K562 (cell line): ENCODE results near the gene EIPR1. TPM values are rescaled to one million over a fixed set of nuclear protein-coding genes. Genes with fewer than 3 reads are reported as not detected.

Experiments used
- ARNT ChIP-seq, 2 experiments: fragments of 450-650 bp; IDR thresholded peaks; 2 replicates each; pipeline ENCODE4 v1.6.1; 2016; ENCODE audit warnings: mild to moderate bottlenecking in 1 of 2
- CBFB ChIP-seq: sonication (generic); formaldehyde crosslinking; IDR thresholded peaks from 2 replicates; pipeline ENCODE4 v1.4.0; 2020; ENCODE audit warnings: mild to moderate bottlenecking, missing genetic modification reagents
- ELF4 ChIP-seq: fragments of 450-650 bp; formaldehyde crosslinking; IDR thresholded peaks from 2 replicates; pipeline ENCODE4 v1.4.0; 2022; ENCODE audit warnings: missing genetic modification characterization
- MYC ChIP-seq, 2 experiments: fragments of 250-450 bp in 1 of 2; sonication (Bioruptor Pico) in 1 of 2; IDR thresholded peaks; 2 replicates each; pipeline versions ENCODE4 v1.5.1 to v1.6.1; 2012 to 2021; ENCODE audit warnings: low read depth in 2 of 2, borderline replicate concordance in 1 of 2, improper control_type of control experiment in 1 of 2, low read length in 1 of 2, mild to moderate bottlenecking in 1 of 2, moderate library complexity in 1 of 2
- MYNN ChIP-seq, 2 experiments: sonication (generic); formaldehyde crosslinking in 1 of 2; IDR thresholded peaks; 2 replicates each; pipeline versions ENCODE4 v1.5.0 to v1.6.1; 2016 to 2020; ENCODE audit warnings: antibody characterized with exemption in 1 of 2, missing genetic modification reagents in 1 of 2
- NUFIP1 ChIP-seq: fragments of 450-650 bp; IDR thresholded peaks from 2 replicates; pipeline ENCODE4 v1.6.1; 2018; ENCODE audit not compliant: partially characterized antibody
- PHF21A ChIP-seq: fragments of 450-650 bp; IDR thresholded peaks from 2 replicates; pipeline ENCODE4 v1.6.1; 2017; ENCODE audit warnings: low read depth, borderline replicate concordance
- PHTF2 ChIP-seq: fragments of 250-450 bp; sonication (Bioruptor Pico); IDR thresholded peaks from 2 replicates; pipeline ENCODE4 v1.5.0; 2021; ENCODE audit warnings: mild to moderate bottlenecking
- RHOXF2B ChIP-seq: fragments of 250-450 bp; sonication (Bioruptor Pico); conservative IDR thresholded peaks from 2 replicates; pipeline ENCODE4 v1.5.1; 2021
- SAFB2 ChIP-seq: fragments of 200-400 bp; formaldehyde crosslinking; IDR thresholded peaks from 2 replicates; pipeline ENCODE4 v1.6.1; 2018; ENCODE audit warnings: borderline replicate concordance, low read length, low read depth, moderate library complexity; ENCODE audit not compliant: severe bottlenecking
- TCF7L2 ChIP-seq: fragments of 150-350 bp; IDR thresholded peaks from 2 replicates; pipeline ENCODE4 v1.6.1; 2016; ENCODE audit warnings: low read depth, mild to moderate bottlenecking, low read length, moderate library complexity
- ZBTB17 ChIP-seq: fragments of 450-650 bp; formaldehyde crosslinking; IDR thresholded peaks from 2 replicates; pipeline ENCODE4 v1.4.0; 2020; ENCODE audit warnings: mild to moderate bottlenecking
- ZNF12 ChIP-seq: sonication (generic); formaldehyde crosslinking; IDR thresholded peaks from 2 replicates; pipeline ENCODE4 v1.4.0; 2020; ENCODE audit warnings: mild to moderate bottlenecking, missing genetic modification reagents
- ZNF561 ChIP-seq: fragments of 450-650 bp; formaldehyde crosslinking; conservative IDR thresholded peaks from 2 replicates; pipeline ENCODE4 v1.4.0; 2020; ENCODE audit warnings: mild to moderate bottlenecking, moderate library complexity
- polyA plus RNA-seq, 8 experiments: library from polyadenylated mRNA; depleted of rRNA in 4 of 8; stranded (reverse) in 5 of 8; unstranded in 3 of 8; fragments of >200 nt; fragmentation: Nextera tagmentation in 2 of 8; fragmentation: Illumina TruSeq in 1 of 8; extraction: Ambion mirVana in 2 of 8; extraction: Trizol in 1 of 8; gene quantifications; 2 replicates each; pipeline versions ENCODE4 v1.2.1 to v1.2.3, GENCODE V29; 2011 to 2014; ENCODE audit warnings: inconsistent platforms in 1 of 8, missing spikeins in 1 of 8
- total RNA-seq, 7 experiments: library from RNA; depleted of rRNA in 6 of 7; stranded (reverse); fragments of >200 nt in 6 of 7; fragmentation: Illumina TruSeq in 2 of 7; extraction: Trizol in 2 of 7; gene quantifications; 2 replicates each; pipeline versions ENCODE4 v1.2.1 to v1.2.3, GENCODE V29; 2011 to 2021; ENCODE audit warnings: low replicate concordance in 1 of 7
- TF ChIP-seq, protein P1 (sequence below): fragments of 450-650 bp; formaldehyde crosslinking; conservative IDR thresholded peaks from 2 replicates; pipeline ENCODE4 v1.4.0; 2022; ENCODE audit warnings: mild to moderate bottlenecking, missing genetic modification characterization
- TF ChIP-seq, protein P2 (sequence below): sonication (generic); formaldehyde crosslinking; IDR thresholded peaks from 2 replicates; pipeline ENCODE4 v1.9.0; 2022; ENCODE audit warnings: mild to moderate bottlenecking, missing genetic modification reagents
- TF ChIP-seq, protein P3 (sequence below): fragments of 250-450 bp; sonication (Bioruptor Pico); IDR thresholded peaks from 2 replicates; pipeline ENCODE4 v1.8.0; 2021; ENCODE audit warnings: mild to moderate bottlenecking, moderate library complexity
- TF ChIP-seq, protein P4 (sequence below): sonication (generic); formaldehyde crosslinking; IDR thresholded peaks from 2 replicates; pipeline ENCODE4 v1.8.0; 2022; ENCODE audit warnings: mild to moderate bottlenecking, missing genetic modification reagents

The EIPR1 gene
- total and polyA plus RNA-seq, 9 of the 15 experiments (the other 6 are each of a cell fraction or from before 2014, with no cell fraction given): 19.9 to 54.4 (median 35.9) TPM

DNA sequence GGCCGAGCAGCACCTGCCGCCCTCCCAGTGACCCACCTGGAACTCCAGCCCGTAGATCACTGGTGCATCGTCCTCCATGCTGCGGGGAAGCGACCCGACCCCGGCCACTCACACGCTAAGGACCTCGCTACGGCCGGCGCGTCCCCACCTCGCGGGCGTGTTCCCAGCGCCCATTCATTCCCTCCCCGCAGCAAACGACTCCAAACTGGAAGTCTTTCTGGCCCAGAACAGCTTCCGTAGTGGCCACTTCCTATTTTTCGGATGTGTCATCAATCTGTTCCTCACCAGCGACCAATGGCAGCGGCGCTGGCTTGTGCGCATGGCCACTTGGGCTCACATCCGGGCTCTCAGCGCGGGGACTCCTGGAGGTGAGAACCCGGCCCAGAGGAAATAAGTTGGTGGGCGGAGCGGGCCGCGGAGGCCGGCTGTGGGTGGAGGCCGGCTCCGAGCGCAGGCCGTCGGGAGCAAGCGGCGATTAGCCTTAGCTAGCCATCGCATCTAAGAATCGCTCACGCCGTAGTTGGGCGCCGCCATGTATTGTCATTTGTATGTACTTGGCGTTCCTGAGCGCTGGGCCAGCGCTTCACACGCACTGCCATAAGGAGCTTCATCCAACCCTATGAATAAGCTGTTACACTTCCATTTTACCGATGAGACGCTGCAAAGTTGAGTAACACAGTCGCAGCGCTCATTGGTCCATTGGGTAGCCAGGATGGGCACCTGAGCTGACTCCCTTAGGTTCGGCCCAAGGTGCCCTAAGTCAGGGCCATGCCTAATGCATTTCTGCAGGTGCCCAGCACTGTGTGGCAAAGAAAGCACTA is at the start of gene EIPR1 (continued):
- TF ChIP-seq, protein P1, sequence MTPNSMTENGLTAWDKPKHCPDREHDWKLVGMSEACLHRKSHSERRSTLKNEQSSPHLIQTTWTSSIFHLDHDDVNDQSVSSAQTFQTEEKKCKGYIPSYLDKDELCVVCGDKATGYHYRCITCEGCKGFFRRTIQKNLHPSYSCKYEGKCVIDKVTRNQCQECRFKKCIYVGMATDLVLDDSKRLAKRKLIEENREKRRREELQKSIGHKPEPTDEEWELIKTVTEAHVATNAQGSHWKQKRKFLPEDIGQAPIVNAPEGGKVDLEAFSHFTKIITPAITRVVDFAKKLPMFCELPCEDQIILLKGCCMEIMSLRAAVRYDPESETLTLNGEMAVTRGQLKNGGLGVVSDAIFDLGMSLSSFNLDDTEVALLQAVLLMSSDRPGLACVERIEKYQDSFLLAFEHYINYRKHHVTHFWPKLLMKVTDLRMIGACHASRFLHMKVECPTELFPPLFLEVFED (CRISPR knock-in tag): no peak
- TF ChIP-seq, protein P2, sequence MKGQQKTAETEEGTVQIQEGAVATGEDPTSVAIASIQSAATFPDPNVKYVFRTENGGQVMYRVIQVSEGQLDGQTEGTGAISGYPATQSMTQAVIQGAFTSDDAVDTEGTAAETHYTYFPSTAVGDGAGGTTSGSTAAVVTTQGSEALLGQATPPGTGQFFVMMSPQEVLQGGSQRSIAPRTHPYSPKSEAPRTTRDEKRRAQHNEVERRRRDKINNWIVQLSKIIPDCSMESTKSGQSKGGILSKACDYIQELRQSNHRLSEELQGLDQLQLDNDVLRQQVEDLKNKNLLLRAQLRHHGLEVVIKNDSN (CRISPR knock-in tag): no peak
- no peak for TF ChIP-seq TCF7L2
- no peak for TF ChIP-seq NUFIP1
- TF ChIP-seq ZNF12: no peak
- TF ChIP-seq CBFB: no peak
- TF ChIP-seq, protein P3, sequence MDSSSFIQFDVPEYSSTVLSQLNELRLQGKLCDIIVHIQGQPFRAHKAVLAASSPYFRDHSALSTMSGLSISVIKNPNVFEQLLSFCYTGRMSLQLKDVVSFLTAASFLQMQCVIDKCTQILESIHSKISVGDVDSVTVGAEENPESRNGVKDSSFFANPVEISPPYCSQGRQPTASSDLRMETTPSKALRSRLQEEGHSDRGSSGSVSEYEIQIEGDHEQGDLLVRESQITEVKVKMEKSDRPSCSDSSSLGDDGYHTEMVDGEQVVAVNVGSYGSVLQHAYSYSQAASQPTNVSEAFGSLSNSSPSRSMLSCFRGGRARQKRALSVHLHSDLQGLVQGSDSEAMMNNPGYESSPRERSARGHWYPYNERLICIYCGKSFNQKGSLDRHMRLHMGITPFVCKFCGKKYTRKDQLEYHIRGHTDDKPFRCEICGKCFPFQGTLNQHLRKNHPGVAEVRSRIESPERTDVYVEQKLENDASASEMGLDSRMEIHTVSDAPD (CRISPR knock-in tag): no peak
- peak; percentile 79; the same call in 1 of the 2 replicates for TF ChIP-seq PHF21A
- TF ChIP-seq, protein P4, sequence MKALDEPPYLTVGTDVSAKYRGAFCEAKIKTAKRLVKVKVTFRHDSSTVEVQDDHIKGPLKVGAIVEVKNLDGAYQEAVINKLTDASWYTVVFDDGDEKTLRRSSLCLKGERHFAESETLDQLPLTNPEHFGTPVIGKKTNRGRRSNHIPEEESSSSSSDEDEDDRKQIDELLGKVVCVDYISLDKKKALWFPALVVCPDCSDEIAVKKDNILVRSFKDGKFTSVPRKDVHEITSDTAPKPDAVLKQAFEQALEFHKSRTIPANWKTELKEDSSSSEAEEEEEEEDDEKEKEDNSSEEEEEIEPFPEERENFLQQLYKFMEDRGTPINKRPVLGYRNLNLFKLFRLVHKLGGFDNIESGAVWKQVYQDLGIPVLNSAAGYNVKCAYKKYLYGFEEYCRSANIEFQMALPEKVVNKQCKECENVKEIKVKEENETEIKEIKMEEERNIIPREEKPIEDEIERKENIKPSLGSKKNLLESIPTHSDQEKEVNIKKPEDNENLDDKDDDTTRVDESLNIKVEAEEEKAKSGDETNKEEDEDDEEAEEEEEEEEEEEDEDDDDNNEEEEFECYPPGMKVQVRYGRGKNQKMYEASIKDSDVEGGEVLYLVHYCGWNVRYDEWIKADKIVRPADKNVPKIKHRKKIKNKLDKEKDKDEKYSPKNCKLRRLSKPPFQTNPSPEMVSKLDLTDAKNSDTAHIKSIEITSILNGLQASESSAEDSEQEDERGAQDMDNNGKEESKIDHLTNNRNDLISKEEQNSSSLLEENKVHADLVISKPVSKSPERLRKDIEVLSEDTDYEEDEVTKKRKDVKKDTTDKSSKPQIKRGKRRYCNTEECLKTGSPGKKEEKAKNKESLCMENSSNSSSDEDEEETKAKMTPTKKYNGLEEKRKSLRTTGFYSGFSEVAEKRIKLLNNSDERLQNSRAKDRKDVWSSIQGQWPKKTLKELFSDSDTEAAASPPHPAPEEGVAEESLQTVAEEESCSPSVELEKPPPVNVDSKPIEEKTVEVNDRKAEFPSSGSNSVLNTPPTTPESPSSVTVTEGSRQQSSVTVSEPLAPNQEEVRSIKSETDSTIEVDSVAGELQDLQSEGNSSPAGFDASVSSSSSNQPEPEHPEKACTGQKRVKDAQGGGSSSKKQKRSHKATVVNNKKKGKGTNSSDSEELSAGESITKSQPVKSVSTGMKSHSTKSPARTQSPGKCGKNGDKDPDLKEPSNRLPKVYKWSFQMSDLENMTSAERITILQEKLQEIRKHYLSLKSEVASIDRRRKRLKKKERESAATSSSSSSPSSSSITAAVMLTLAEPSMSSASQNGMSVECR (CRISPR knock-in tag): peak; percentile 84
- no peak for TF ChIP-seq PHTF2 (CRISPR knock-in tag)
- TF ChIP-seq ZBTB17 (CRISPR knock-in tag): no peak
- TF ChIP-seq SAFB2: no peak
- no peak for TF ChIP-seq ZNF561 (CRISPR knock-in tag)
- TF ChIP-seq ELF4 (CRISPR knock-in tag): no peak; the same call in 1 of the 2 replicates
- no peak for TF ChIP-seq RHOXF2B (CRISPR knock-in tag)
- no peak for TF ChIP-seq ARNT (IDR thresholded peaks at IDR 0.05)
- TF ChIP-seq MYNN (IDR thresholded peaks at IDR 0.05): 0 out of 2 replicates have a peak, but pooled peaks have one; percentile 16
- TF ChIP-seq MYNN (CRISPR knock-in tag; IDR thresholded peaks at IDR 0.05): no peak
- peak; percentile 86 for TF ChIP-seq MYC (IDR thresholded peaks at IDR 0.05; ENCODE audit: low read depth, low read length)
- TF ChIP-seq MYC (CRISPR knock-in tag; IDR thresholded peaks at IDR 0.05; ENCODE audit: borderline replicate concordance, low read depth): no peak
